Fibroblast of lung (primary cell): ENCODE measurements around the gene TTC24. TPM values are rescaled to one million over a fixed set of nuclear protein-coding genes. Genes with fewer than 3 reads are reported as not detected.

Experiments
- DNase-seq, 2 donors: peaks; one replicate each; pipeline versions ENCODE4 v3.0.0 to v3.0.0-alpha.2; 2010; ENCODE audit warnings: low read depth in 2 of 2
- H2AFZ ChIP-seq: 2 replicates; pipeline ENCODE4 v1.5.1; 2012; ENCODE audit warnings: low read length, control low read depth, inconsistent platforms
- H3K27ac ChIP-seq: 2 replicates; pipeline ENCODE4 v1.5.1; 2011; ENCODE audit warnings: low read length, control low read depth; ENCODE audit not compliant: insufficient read depth
- H3K27me3 ChIP-seq: 2 replicates; pipeline ENCODE4 v1.5.1; 2011; ENCODE audit warnings: mild to moderate bottlenecking, low read length; ENCODE audit not compliant: control insufficient read depth, insufficient read depth
- H3K36me3 ChIP-seq: 2 replicates; pipeline ENCODE4 v1.5.1; 2011; ENCODE audit warnings: low read length; ENCODE audit not compliant: control insufficient read depth, insufficient read depth
- H3K4me1 ChIP-seq: 2 replicates; pipeline ENCODE4 v1.5.1; 2011; ENCODE audit warnings: low read length; ENCODE audit not compliant: control insufficient read depth, insufficient read depth; ENCODE audit errors: extremely low read depth
- H3K4me2 ChIP-seq: 2 replicates; pipeline ENCODE4 v1.5.1; 2011; ENCODE audit warnings: low read length, control low read depth; ENCODE audit not compliant: insufficient read depth; ENCODE audit errors: extremely low read depth
- H3K4me3 ChIP-seq, 4 experiments: fragments of 200-600 bp in 1 of 4; sonication (generic) in 1 of 4; replicated peaks in 1 of 4; 2 replicates each; pipeline ENCODE4 v1.5.1; 2011 to 2016; ENCODE audit warnings: low read length in 4 of 4, low read depth in 3 of 4, mild to moderate bottlenecking in 3 of 4, control low read depth in 2 of 4, inconsistent platforms in 1 of 4, mixed read lengths in 1 of 4; ENCODE audit not compliant: insufficient read depth in 1 of 4; ENCODE audit errors: control extremely low read depth in 1 of 4
- H3K79me2 ChIP-seq: 2 replicates; pipeline ENCODE4 v1.5.1; 2012; ENCODE audit warnings: mild to moderate bottlenecking, low read length, inconsistent platforms; ENCODE audit not compliant: control insufficient read depth, insufficient read depth
- H3K9ac ChIP-seq: 2 replicates; pipeline ENCODE4 v1.5.1; 2011; ENCODE audit warnings: mild to moderate bottlenecking, low read length, control low read depth; ENCODE audit not compliant: insufficient read depth
- H3K9me3 ChIP-seq: 2 replicates; pipeline ENCODE4 v1.5.1; 2012; ENCODE audit warnings: low read depth, low read length; ENCODE audit not compliant: control insufficient read depth, insufficient read depth
- H4K20me1 ChIP-seq: 2 replicates; pipeline ENCODE4 v1.5.1; 2011; ENCODE audit warnings: low read length; ENCODE audit not compliant: control insufficient read depth, insufficient read depth; ENCODE audit errors: extremely low read depth
- EZH2 ChIP-seq: IDR thresholded peaks from 2 replicates; pipeline ENCODE4 v1.5.1; 2012; ENCODE audit warnings: low read length, control low read depth, mild to moderate bottlenecking; ENCODE audit errors: missing control alignments
- polyA plus RNA-seq, 2 donors: library from polyadenylated mRNA; depleted of rRNA in 1 of 2; stranded (reverse) in 1 of 2; unstranded in 1 of 2; fragments of >200 nt; gene quantifications; 2 replicates each; pipeline ENCODE4 v1.2.1, GENCODE V29; 2011 to 2012; ENCODE audit warnings: missing spikeins in 1 of 2
- total RNA-seq: library from RNA; depleted of rRNA; stranded (reverse); fragments of >200 nt; gene quantifications from 2 replicates; pipeline ENCODE4 v1.2.1, GENCODE V29; 2014
- TF ChIP-seq, protein P1 (sequence below), 2 donors: IDR thresholded peaks in 1 of 2; conservative IDR thresholded peaks in 1 of 2; 1 replicate in 1 of 2; 2 replicates in 1 of 2; pipeline ENCODE4 v1.5.1; 2011 to 2012; ENCODE audit warnings: low read length in 2 of 2, control low read depth in 1 of 2, inconsistent platforms in 1 of 2, low read depth in 1 of 2, mild to moderate bottlenecking in 1 of 2

Gene TTC24
- total and polyA plus RNA-seq, 2 donors (not counting 1 experiment from before 2014, with no cell fraction given): not detected

GRCh38 chr1:156591432-156592157 lies 12.1 kb downstream of the TTC24 start, which contains the start of gene NAXE:
TSS of gene NAXE (plus strand) at chr1:156591776. CDS start at chr1:156591805, 29 bp downstream.
- Histone ChIP-seq H3K9ac (peak within 1 kb of the TSS; percentile 78), H3K27me3 (no peaks in the 10 kb centered on the region), H4K20me1 (no peaks in the 10 kb centered on the region), H3K9me3 (no peaks in the 10 kb centered on the region), H3K4me1 (no peaks in the 10 kb centered on the region), H2AFZ (peak within 1 kb of the TSS; percentile 95), H3K4me2 (peak within 1 kb of the TSS; percentile 89), H3K27ac (peak within 1 kb of the TSS; percentile 13), H3K36me3 (peaks cover 18% of the 10 kb centered on the region), H3K79me2 (peaks cover 3% of the 10 kb centered on the region), H3K4me3 (peak within 1 kb of the TSS; percentile 71 to 89 (median 81))
- peak; percentile 39 to 62 for DNase-seq
- TF ChIP-seq, protein P1, sequence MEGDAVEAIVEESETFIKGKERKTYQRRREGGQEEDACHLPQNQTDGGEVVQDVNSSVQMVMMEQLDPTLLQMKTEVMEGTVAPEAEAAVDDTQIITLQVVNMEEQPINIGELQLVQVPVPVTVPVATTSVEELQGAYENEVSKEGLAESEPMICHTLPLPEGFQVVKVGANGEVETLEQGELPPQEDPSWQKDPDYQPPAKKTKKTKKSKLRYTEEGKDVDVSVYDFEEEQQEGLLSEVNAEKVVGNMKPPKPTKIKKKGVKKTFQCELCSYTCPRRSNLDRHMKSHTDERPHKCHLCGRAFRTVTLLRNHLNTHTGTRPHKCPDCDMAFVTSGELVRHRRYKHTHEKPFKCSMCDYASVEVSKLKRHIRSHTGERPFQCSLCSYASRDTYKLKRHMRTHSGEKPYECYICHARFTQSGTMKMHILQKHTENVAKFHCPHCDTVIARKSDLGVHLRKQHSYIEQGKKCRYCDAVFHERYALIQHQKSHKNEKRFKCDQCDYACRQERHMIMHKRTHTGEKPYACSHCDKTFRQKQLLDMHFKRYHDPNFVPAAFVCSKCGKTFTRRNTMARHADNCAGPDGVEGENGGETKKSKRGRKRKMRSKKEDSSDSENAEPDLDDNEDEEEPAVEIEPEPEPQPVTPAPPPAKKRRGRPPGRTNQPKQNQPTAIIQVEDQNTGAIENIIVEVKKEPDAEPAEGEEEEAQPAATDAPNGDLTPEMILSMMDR (conservative IDR thresholded peaks at IDR 0.05 in 1 of 2, IDR thresholded peaks at IDR 0.05 in 1 of 2; ENCODE audit: low read depth in 1 of 2, low read length in 2 of 2): no peak
- TF ChIP-seq EZH2: no peak

DNA sequence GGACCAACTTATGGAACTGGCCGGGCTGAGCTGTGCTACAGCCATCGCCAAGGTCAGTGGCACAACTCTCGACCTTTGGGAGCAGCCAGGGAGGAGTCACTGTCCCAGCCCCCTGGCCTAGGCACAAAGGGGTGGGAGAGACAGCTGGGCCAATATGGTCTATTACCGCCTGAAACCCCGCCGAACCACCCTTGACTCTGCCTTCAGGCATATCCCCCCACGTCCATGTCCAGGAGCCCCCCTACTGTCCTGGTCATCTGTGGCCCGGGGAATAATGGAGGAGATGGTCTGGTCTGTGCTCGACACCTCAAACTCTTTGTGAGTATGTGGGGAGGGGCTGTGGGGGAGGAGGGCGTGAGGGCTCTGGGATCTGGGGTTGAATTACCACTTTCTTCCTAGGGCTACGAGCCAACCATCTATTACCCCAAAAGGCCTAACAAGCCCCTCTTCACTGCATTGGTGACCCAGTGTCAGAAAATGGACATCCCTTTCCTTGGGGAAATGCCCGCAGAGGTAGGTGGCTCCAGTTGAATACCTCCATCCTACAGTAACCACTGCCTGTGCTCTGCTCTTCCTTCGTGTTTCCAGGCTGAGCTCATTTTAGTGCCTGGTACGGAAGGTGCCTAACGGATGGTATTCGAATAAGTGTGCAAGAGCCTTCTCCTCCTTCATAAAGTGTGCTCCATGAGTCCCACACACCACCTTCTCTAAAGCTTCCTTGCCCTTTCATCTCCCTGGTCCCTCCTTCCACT lies 12.8 kb downstream of the TTC24 start:
- peak overlapping the region; percentile 78 for H3K9ac ChIP-seq
- peak overlapping the region; percentile 13 for H3K27ac ChIP-seq
- H3K4me1 ChIP-seq: no peaks in the 10 kb centered on the region
- peaks cover 3% of the 10 kb centered on the region for H3K79me2 ChIP-seq
- H3K4me3 ChIP-seq: peak overlapping the region; percentile 71 to 89 (median 76)
- TF ChIP-seq EZH2: no peak
- TF ChIP-seq, protein P1 (conservative IDR thresholded peaks at IDR 0.05 in 1 of 2, IDR thresholded peaks at IDR 0.05 in 1 of 2; ENCODE audit: low read depth in 1 of 2, low read length in 2 of 2): no peak
- H3K36me3 ChIP-seq: peaks cover 21% of the 10 kb centered on the region
- H3K9me3 ChIP-seq: no peaks in the 10 kb centered on the region
- H3K27me3 ChIP-seq: no peaks in the 10 kb centered on the region
- no peak overlapping the region for H2AFZ ChIP-seq
- DNase-seq: peak in 1 of 2 donors; percentile 2
- H3K4me2 ChIP-seq: peak overlapping the region; percentile 88
- H4K20me1 ChIP-seq: no peaks in the 10 kb centered on the region
